HEK293T (cell line): ENCODE data around the gene ERCC8.

Experiments used
- CTCF ChIA-PET: fragments of 350-600 bp; formaldehyde crosslinking; extraction: SDS; loops from one replicate; lab custom pipeline; 2021; ENCODE audit warnings: antibody characterized with exemption, inconsistent platforms; lab: Yijun Ruan, JAX
- POLR2A ChIA-PET: fragments of 350-600 bp; formaldehyde crosslinking; extraction: SDS; loops from one replicate; lab custom pipeline; 2020; ENCODE audit warnings: antibody characterized with exemption, inconsistent platforms; lab: Yijun Ruan, JAX
- DNase-seq: peaks from one replicate; pipeline ENCODE4 v3.0.0; 2012; ENCODE audit warnings: mixed read lengths; ENCODE audit errors: extremely low spot score
- ARNT ChIP-seq: fragments of 450-650 bp; IDR thresholded peaks from 2 replicates; pipeline ENCODE4 v1.6.1; 2017; ENCODE audit warnings: mild to moderate bottlenecking
- BHLHE40 ChIP-seq: fragments of 450-650 bp; IDR thresholded peaks from 2 replicates; pipeline ENCODE4 v1.6.1; 2016; ENCODE audit warnings: mild to moderate bottlenecking, moderate library complexity, borderline replicate concordance
- CTBP1 ChIP-seq: fragments of 450-650 bp; IDR thresholded peaks from 2 replicates; pipeline ENCODE4 v1.6.1; 2016; ENCODE audit warnings: borderline replicate concordance
- ELF4 ChIP-seq: fragments of 450-650 bp; IDR thresholded peaks from 2 replicates; pipeline ENCODE4 v1.6.1; 2017; ENCODE audit warnings: antibody characterized with exemption
- FOXA1 ChIP-seq: fragments of 450-650 bp; IDR thresholded peaks from 2 replicates; pipeline ENCODE4 v1.6.1; 2016; ENCODE audit warnings: mild to moderate bottlenecking
- FOXK2 ChIP-seq: fragments of 450-650 bp; IDR thresholded peaks from 2 replicates; pipeline ENCODE4 v1.6.1; 2016; ENCODE audit warnings: mild to moderate bottlenecking
- FOXM1 ChIP-seq: fragments of 450-650 bp; IDR thresholded peaks from 2 replicates; pipeline ENCODE4 v1.6.1; 2017; ENCODE audit warnings: mild to moderate bottlenecking, borderline replicate concordance
- HDGF ChIP-seq: fragments of 450-650 bp; IDR thresholded peaks from 2 replicates; pipeline ENCODE4 v1.6.1; 2017; ENCODE audit warnings: antibody characterized with exemption, borderline replicate concordance
- L3MBTL2 ChIP-seq: fragments of 450-650 bp; conservative IDR thresholded peaks from 2 replicates; pipeline ENCODE4 v1.6.1; 2016; ENCODE audit warnings: mild to moderate bottlenecking
- LEF1 ChIP-seq: fragments of 450-650 bp; IDR thresholded peaks from 2 replicates; pipeline ENCODE4 v1.6.1; 2017; ENCODE audit warnings: mild to moderate bottlenecking, borderline replicate concordance
- NFRKB ChIP-seq: fragments of 450-650 bp; IDR thresholded peaks from 2 replicates; pipeline ENCODE4 v1.6.1; 2016; ENCODE audit warnings: mild to moderate bottlenecking, moderate library complexity
- SP1 ChIP-seq: fragments of 450-650 bp; IDR thresholded peaks from 2 replicates; pipeline ENCODE4 v1.6.1; 2017
- SUZ12 ChIP-seq: fragments of 450-650 bp; IDR thresholded peaks from 2 replicates; pipeline ENCODE4 v1.6.1; 2016; ENCODE audit warnings: mild to moderate bottlenecking
- TARDBP ChIP-seq: fragments of 450-650 bp; IDR thresholded peaks from 2 replicates; pipeline ENCODE4 v1.6.1; 2016
- ZNF384 ChIP-seq: fragments of 450-650 bp; IDR thresholded peaks from 2 replicates; pipeline ENCODE4 v1.6.1; 2016
- TF ChIP-seq, protein P1 (sequence below): fragments of 450-650 bp; IDR thresholded peaks from 2 replicates; pipeline ENCODE4 v1.6.1; 2016

The ERCC8 gene

DNA sequence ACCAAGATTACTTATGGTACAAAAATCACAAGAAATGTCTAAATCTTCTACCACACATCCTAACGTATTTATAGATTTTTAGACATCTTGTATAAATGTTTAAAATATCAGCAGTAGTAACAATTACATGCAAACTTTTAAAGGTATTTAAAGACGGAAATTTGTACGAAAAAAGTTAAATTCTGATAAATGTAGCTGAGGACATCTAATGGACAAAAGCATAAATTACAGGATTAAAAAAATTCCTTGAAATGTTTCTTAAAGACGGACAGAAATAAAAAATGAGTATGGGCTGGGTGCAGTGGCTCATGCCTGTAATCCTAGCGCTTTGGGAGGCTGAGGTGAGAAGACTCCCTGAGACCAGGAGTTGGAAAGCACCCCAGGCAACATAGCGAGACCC, 15.8 kb downstream of the ERCC8 start:
- DNase-seq = no peak
- ChIA-PET CTCF (no interaction called here), POLR2A (no interaction called here)
- no peak for TF ChIP-seq NFRKB
- no peak for TF ChIP-seq BHLHE40
- no peak for TF ChIP-seq HDGF
- no peak for TF ChIP-seq ELF4
- TF ChIP-seq CTBP1 = no peak
- TF ChIP-seq SUZ12 = no peak
- TF ChIP-seq TARDBP = no peak
- TF ChIP-seq ARNT = no peak
- no peak for TF ChIP-seq SP1

DNA sequence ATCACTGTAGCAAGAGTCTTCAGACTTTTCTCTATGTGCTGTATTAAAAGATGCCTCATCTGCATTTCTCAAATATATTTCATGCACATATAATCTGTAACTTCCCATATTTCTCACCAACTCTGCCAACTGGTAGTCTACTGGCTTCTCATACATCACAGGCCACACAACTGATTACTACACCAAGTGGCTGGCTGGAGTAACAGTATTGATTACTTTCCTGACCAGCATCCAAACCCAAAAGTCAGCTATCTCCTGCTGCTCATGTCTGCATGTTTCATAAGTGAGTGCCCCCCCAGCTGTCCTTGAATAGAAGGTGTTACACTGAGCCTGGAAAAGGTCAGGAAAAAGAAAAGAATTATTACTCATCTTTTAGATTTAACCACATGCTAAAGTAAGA, 17.4 kb downstream of the ERCC8 start:
- TF ChIP-seq LEF1 (no peak), ARNT (no peak), ELF4 (no peak), SUZ12 (no peak), FOXA1 (no peak), BHLHE40 (no peak), L3MBTL2 (no peak), ZNF384 (no peak), NFRKB (no peak)
- DNase-seq = no peak
- ChIA-PET POLR2A (no interaction called here), CTCF (no interaction called here)

DNA sequence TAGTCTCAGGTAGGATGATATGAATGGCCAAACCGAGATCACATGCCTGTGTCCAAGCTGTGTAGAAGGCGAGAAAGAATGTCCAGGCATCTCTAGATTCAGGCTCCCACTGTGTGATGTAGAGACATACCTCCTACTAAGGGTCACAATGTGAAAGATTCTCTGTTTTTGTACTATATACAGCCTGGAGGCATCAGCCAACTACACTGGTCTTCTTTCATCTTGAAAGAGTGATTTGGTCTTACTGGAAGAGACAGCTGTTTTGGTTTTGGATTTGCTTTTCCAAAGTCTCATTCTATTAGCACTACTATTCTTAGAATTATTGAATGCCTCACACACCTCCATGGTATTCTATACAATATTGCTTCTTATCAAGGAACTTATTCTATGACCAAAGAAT, 26.4 kb downstream of the ERCC8 start:
- ChIA-PET POLR2A (no interaction called here), CTCF (no interaction called here)
- DNase-seq = no peak
- TF ChIP-seq FOXM1 = no peak
- no peak for TF ChIP-seq ZNF384
- TF ChIP-seq L3MBTL2 = no peak
- no peak for TF ChIP-seq ARNT
- TF ChIP-seq BHLHE40 = no peak
- TF ChIP-seq SUZ12 = no peak
- no peak for TF ChIP-seq CTBP1
- no peak for TF ChIP-seq TARDBP
- TF ChIP-seq SP1 = no peak
- TF ChIP-seq LEF1 = no peak
- no peak for TF ChIP-seq ELF4
- TF ChIP-seq, protein P1, sequence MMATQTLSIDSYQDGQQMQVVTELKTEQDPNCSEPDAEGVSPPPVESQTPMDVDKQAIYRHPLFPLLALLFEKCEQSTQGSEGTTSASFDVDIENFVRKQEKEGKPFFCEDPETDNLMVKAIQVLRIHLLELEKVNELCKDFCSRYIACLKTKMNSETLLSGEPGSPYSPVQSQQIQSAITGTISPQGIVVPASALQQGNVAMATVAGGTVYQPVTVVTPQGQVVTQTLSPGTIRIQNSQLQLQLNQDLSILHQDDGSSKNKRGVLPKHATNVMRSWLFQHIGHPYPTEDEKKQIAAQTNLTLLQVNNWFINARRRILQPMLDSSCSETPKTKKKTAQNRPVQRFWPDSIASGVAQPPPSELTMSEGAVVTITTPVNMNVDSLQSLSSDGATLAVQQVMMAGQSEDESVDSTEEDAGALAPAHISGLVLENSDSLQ = no peak
- TF ChIP-seq NFRKB = no peak
- TF ChIP-seq HDGF = no peak
- no peak for TF ChIP-seq FOXA1
- TF ChIP-seq FOXK2 = no peak

DNA sequence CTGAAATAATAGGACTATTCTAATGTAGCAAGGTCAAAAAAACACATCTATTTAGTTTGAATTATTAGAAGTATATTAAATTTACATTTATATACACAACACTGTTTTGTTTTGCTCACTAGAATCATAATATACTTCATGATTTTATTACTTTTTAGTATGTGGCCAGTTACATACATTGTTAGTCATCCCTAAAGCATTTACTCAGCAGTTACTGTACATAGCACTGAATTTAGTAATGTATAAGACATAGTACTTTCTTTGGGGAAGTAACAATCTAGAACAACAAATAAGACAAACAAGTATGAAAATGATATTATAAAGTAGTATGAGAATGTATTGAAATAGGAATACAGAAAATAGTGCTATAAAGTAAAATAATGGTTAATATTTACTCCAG, 28.2 kb downstream of the ERCC8 start:
- TF ChIP-seq CTBP1 (no peak), ZNF384 (no peak), TARDBP (no peak), SUZ12 (no peak), ELF4 (no peak), BHLHE40 (no peak), FOXM1 (no peak), SP1 (no peak), HDGF (no peak)
- DNase-seq = no peak
- ChIA-PET POLR2A (no interaction called here), CTCF (no interaction called here)

DNA sequence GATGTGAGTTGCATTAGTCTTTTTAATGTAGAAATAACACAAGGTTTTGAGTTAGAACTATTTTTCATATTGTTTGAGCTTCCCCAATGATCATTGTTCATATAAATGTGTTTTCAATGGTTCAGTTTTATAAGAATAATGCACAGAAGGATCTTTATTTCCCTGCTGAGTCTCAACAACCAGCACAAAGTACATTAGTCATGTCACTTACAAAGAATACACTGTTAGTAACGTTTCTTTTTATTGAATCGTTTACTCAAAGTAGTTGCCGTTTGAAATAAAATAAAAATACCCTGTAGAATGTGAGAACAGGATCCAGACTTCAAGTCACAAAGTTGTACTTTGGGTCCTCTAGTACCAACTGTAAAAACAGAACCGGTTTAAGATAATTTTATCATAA, 41.5 kb downstream of the ERCC8 start:
- DNase-seq = no peak
- ChIA-PET CTCF (interaction anchor here (0.6 kb wide), 1 partner anchor 19 kb away, joined by 3 read pairs; no protein-coding TSS in a partner anchor), POLR2A (no interaction called here)
- TF ChIP-seq SUZ12 = no peak
- TF ChIP-seq HDGF = no peak
- no peak for TF ChIP-seq CTBP1
- TF ChIP-seq FOXK2 = no peak

DNA sequence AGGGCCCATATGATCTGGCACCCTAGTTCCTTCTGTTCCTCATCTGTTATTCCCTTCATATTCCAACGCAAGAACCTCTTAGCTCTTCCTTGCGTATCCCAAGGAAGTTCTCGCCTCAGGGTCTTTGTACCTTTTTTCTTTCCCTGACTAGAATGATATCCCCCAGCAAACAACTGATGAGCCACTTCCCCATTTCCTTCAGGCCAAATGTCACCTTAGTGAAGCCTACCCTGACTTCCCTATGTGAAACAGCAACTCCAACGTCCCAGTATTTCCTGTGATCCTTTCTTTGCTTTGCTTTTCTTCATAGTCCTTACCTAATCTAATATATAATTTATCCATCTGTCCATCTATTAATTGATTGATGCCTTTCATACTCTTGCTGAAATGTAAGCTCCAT, 47.9 kb downstream of the ERCC8 start:
- ChIA-PET POLR2A (no interaction called here), CTCF (no interaction called here)
- no peak for DNase-seq
- TF ChIP-seq ELF4 (no peak), SP1 (no peak), TARDBP (no peak), FOXK2 (no peak), L3MBTL2 (no peak), NFRKB (no peak), CTBP1 (no peak), SUZ12 (no peak), LEF1 (no peak), FOXA1 (no peak), ARNT (no peak), FOXM1 (no peak), ZNF384 (no peak)
- TF ChIP-seq, protein P1 = no peak

DNA sequence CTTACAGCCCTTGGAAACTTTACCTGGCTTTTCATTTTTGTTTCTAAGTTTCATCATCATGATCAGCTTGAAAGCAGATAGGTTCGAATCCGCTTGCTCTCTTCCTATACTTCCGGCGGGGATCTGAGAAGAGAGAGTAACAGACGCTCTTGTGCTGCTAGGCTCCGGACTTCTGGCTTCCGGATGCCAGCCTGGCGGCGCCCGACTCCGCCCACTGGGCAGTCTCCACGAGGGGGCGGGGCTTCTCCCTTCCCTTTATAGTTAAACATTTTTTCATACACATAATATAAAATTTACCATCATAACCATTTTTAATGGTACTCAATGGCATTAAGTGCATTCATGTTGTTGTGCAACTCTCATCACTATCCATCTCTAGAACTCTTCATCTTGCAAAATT, 51.3 kb downstream of the ERCC8 start:
- no peak for DNase-seq
- TF ChIP-seq FOXA1 = no peak
- no peak for TF ChIP-seq SUZ12
- TF ChIP-seq HDGF = no peak
- no peak for TF ChIP-seq FOXM1
- TF ChIP-seq ELF4 = no peak
- TF ChIP-seq TARDBP = no peak
- no peak for TF ChIP-seq BHLHE40
- TF ChIP-seq ZNF384 = no peak
- no peak for TF ChIP-seq ARNT
- no peak for TF ChIP-seq CTBP1
- no peak for TF ChIP-seq LEF1
- no peak for TF ChIP-seq FOXK2
- no peak for TF ChIP-seq SP1
- TF ChIP-seq, protein P1 = no peak
- TF ChIP-seq NFRKB = no peak
- CTCF ChIA-PET = interaction anchor here (0.6 kb wide), 1 partner anchor 810 kb away, joined by 3 read pairs; no protein-coding TSS in a partner anchor
- POLR2A ChIA-PET = no interaction called here
